K562 (cell line): ENCODE measurements around the gene LMNA. TPM values are rescaled to one million over a fixed set of nuclear protein-coding genes. Genes with fewer than 3 reads are reported as not detected.
A peak's percentile ranks its signal among the peaks of the same experiment; 100 is the strongest.

Experiments
- ATAC-seq: fragments of 200-7000 bp; cut with Tn5 transposase; 3 replicates; pipeline ENCODE4 v1.9.1; 2020; ENCODE audit warnings: moderate library complexity
- BruUV-seq: library from RNA; stranded (reverse); fragments of 400-500 nt; replicated peaks from 2 replicates; lab custom pipeline; 2021; lab: Mats Ljungman, UMichigan
- CTCF ChIA-PET: fragments of 300-600 bp; formaldehyde crosslinking; extraction: SDS; loops from one replicate; lab custom pipeline; 2021; ENCODE audit warnings: low intra/inter-chr PET ratio; lab: Yijun Ruan, JAX
- POLR2A ChIA-PET: fragments of 300-600, 350-650 bp; sonication (Branson Sonifier 250); formaldehyde crosslinking; extraction: SDS; loops from one replicate; lab custom pipeline; 2021; ENCODE audit warnings: antibody characterized with exemption, inconsistent platforms; lab: Yijun Ruan, JAX
- DNase-seq, 4 experiments: peaks; one replicate each; pipeline versions ENCODE4 v3.0.0 to v3.0.0-alpha.2; 2011 to 2018; ENCODE audit warnings: low spot score in 3 of 4, mixed read lengths in 3 of 4; ENCODE audit errors: extremely low read depth in 1 of 4
- FAIRE-seq: peaks from 2 replicates; lab custom pipeline; 2011; peaks lifted over from hg19 to GRCh38; lab: Jason Lieb, UNC
- H2AFZ ChIP-seq: 2 replicates; pipeline ENCODE4 v1.6.0; 2011; ENCODE audit warnings: low read depth, low read length, control low read depth, inconsistent platforms
- H3K27ac ChIP-seq: fragments of 200-600 bp; 3 replicates; pipeline ENCODE4 v1.8.0; 2011; ENCODE audit warnings: low read depth, mild to moderate bottlenecking, control low read depth, inconsistent platforms, low read length, moderate library complexity, mixed read lengths; ENCODE audit errors: extremely low read depth
- H3K27me3 ChIP-seq, 2 experiments: fragments of 300-600 bp in 1 of 2; 2 replicates in 1 of 2; 3 replicates in 1 of 2; pipeline versions ENCODE4 v1.6.0 to v1.8.0; 2011; ENCODE audit warnings: inconsistent platforms in 2 of 2, low read length in 2 of 2, mild to moderate bottlenecking in 1 of 2, mixed read lengths in 1 of 2, moderate library complexity in 1 of 2; ENCODE audit not compliant: control insufficient read depth in 2 of 2, insufficient read depth in 2 of 2
- H3K36me3 ChIP-seq: fragments of 300-600 bp; 3 replicates; pipeline ENCODE4 v1.8.0; 2011; ENCODE audit warnings: mild to moderate bottlenecking, low read length, inconsistent platforms; ENCODE audit not compliant: control insufficient read depth, insufficient read depth
- H3K4me1 ChIP-seq, 2 experiments: fragments of 200-600 bp in 1 of 2; replicated peaks in 1 of 2; 2 replicates in 1 of 2; 3 replicates in 1 of 2; pipeline versions ENCODE4 v1.5.1 to v1.8.0; 2011; ENCODE audit warnings: inconsistent platforms in 2 of 2, low read length in 2 of 2, mild to moderate bottlenecking in 1 of 2, mixed read lengths in 1 of 2, moderate library complexity in 1 of 2; ENCODE audit not compliant: control insufficient read depth in 2 of 2, insufficient read depth in 2 of 2
- H3K4me2 ChIP-seq: 2 replicates; pipeline ENCODE4 v1.6.1; 2011; ENCODE audit warnings: low read length, control low read depth, inconsistent platforms, mixed read lengths; ENCODE audit not compliant: insufficient read depth
- H3K4me3 ChIP-seq: fragments of 200-600 bp; sonication (generic), shearing (Covaris generic); 2 replicates; pipeline ENCODE4 v1.5.1; 2016; ENCODE audit warnings: control low read depth, inconsistent platforms
- H3K79me2 ChIP-seq: fragments of 200-600 bp; 3 replicates; pipeline ENCODE4 v1.8.0; 2011; ENCODE audit warnings: low read length, inconsistent platforms; ENCODE audit not compliant: control insufficient read depth, insufficient read depth
- H3K9ac ChIP-seq, 2 experiments: 2 replicates each; pipeline versions ENCODE4 v1.6.0 to v1.6.1; 2011; ENCODE audit warnings: low read depth in 2 of 2, low read length in 2 of 2, control low read depth in 1 of 2, inconsistent platforms in 1 of 2, mild to moderate bottlenecking in 1 of 2, mixed read lengths in 1 of 2; ENCODE audit not compliant: insufficient read depth in 1 of 2
- H3K9me1 ChIP-seq: one replicate; pipeline ENCODE4 v1.6.0; 2011; ENCODE audit warnings: inconsistent platforms, mild to moderate bottlenecking, low read length, moderate library complexity; ENCODE audit not compliant: control insufficient read depth, insufficient read depth
- H3K9me3 ChIP-seq: replicated peaks from 2 replicates; pipeline ENCODE4 v1.5.1; 2011; ENCODE audit warnings: low read depth, low read length, inconsistent platforms; ENCODE audit not compliant: control insufficient read depth, insufficient read depth
- H4K20me1 ChIP-seq: replicated peaks from 2 replicates; pipeline ENCODE4 v1.6.1; 2011; ENCODE audit warnings: low read length, inconsistent platforms, mixed read lengths; ENCODE audit not compliant: control insufficient read depth, insufficient read depth
- ESRRB ChIP-seq: fragments of 250-450 bp; sonication (Bioruptor Pico); IDR thresholded peaks from 2 replicates; pipeline ENCODE4 v1.5.0; 2020; ENCODE audit warnings: mild to moderate bottlenecking, moderate library complexity, borderline replicate concordance
- FOXK1 ChIP-seq: sonication (generic); formaldehyde crosslinking; IDR thresholded peaks from 2 replicates; pipeline ENCODE4 v1.8.0; 2022; ENCODE audit warnings: missing genetic modification reagents, mild to moderate bottlenecking, borderline replicate concordance
- HMG20B ChIP-seq: fragments of 250-450 bp; sonication (Bioruptor Pico); IDR thresholded peaks from 2 replicates; pipeline ENCODE4 v1.5.0; 2021; ENCODE audit warnings: mild to moderate bottlenecking
- HNRNPH1 ChIP-seq: fragments of 200-400 bp; formaldehyde crosslinking; optimal IDR thresholded peaks from 2 replicates; pipeline ENCODE3; 2017; ENCODE audit warnings: low read depth, mild to moderate bottlenecking, low read length, moderate library complexity
- LEF1 ChIP-seq: fragments of 450-650 bp; IDR thresholded peaks from 2 replicates; pipeline ENCODE4 v1.6.1; 2016; ENCODE audit warnings: mild to moderate bottlenecking
- PKNOX1 ChIP-seq: fragments of 450-650 bp; IDR thresholded peaks from 2 replicates; pipeline ENCODE4 v1.6.1; 2016
- SMARCC2 ChIP-seq: fragments of 450-650 bp; IDR thresholded peaks from 2 replicates; pipeline ENCODE4 v1.6.1; 2017; ENCODE audit warnings: antibody characterized with exemption, moderate library complexity, mild to moderate bottlenecking, low read depth
- ZNF174 ChIP-seq: fragments of 250-450 bp; sonication (Bioruptor Pico); IDR thresholded peaks from 2 replicates; pipeline ENCODE4 v1.4.0; 2020; ENCODE audit warnings: mild to moderate bottlenecking
- WGBS: fragments of 100-300 bp; shearing (Covaris generic); methylation state at CpG from one replicate; pipeline ENCODE4 v1.1.6; 2016; ENCODE audit warnings: low coverage, mixed read lengths; ENCODE audit not compliant: insufficient coverage; ENCODE audit errors: missing lambda C conversion rate; 5-methylcytosine and 5-hydroxymethylcytosine counted together
- in situ Hi-C: fragments of 300-500 bp; cut with MboI; formaldehyde crosslinking; loops from 4 replicates; pipeline ENCODE4 v1.15.0; 2018; ENCODE audit warnings: inconsistent platforms, mixed read lengths
- intact Hi-C: fragments of 100-400 bp; cut with micrococcal nuclease; formaldehyde crosslinking; loops from 2 replicates; pipeline ENCODE4 v1.14.2; 2022
- polyA plus RNA-seq, 8 experiments: library from polyadenylated mRNA; depleted of rRNA in 4 of 8; stranded (reverse) in 5 of 8; unstranded in 3 of 8; fragments of >200 nt; fragmentation: Nextera tagmentation in 2 of 8; fragmentation: Illumina TruSeq in 1 of 8; extraction: Ambion mirVana in 2 of 8; extraction: Trizol in 1 of 8; gene quantifications; 2 replicates each; pipeline versions ENCODE4 v1.2.1 to v1.2.3, GENCODE V29; 2011 to 2014; ENCODE audit warnings: inconsistent platforms in 1 of 8, missing spikeins in 1 of 8
- total RNA-seq, 7 experiments: library from RNA; depleted of rRNA in 6 of 7; stranded (reverse); fragments of >200 nt in 6 of 7; fragmentation: Illumina TruSeq in 2 of 7; extraction: Trizol in 2 of 7; gene quantifications; 2 replicates each; pipeline versions ENCODE4 v1.2.1 to v1.2.3, GENCODE V29; 2011 to 2021; ENCODE audit warnings: low replicate concordance in 1 of 7
- TF ChIP-seq, protein P1 (sequence below), 2 experiments: fragments of 450-650 bp; IDR thresholded peaks; 2 replicates each; pipeline ENCODE4 v1.6.1; 2016; ENCODE audit warnings: mild to moderate bottlenecking in 2 of 2, borderline replicate concordance in 1 of 2, low read depth in 1 of 2, moderate library complexity in 1 of 2
- TF ChIP-seq, protein P2 (sequence below), 2 experiments: IDR thresholded peaks in 1 of 2; conservative IDR thresholded peaks in 1 of 2; 2 replicates each; pipeline ENCODE4 v1.6.1; 2016; ENCODE audit warnings: low read depth in 2 of 2, mild to moderate bottlenecking in 1 of 2, missing compliant biosample characterization in 1 of 2, missing genetic modification characterization in 1 of 2, moderate library complexity in 1 of 2

LMNA gene
- total and polyA plus RNA-seq, 9 of the 15 experiments (the other 6 are each of a cell fraction or from before 2014, with no cell fraction given): 1.00 to 347 (median 88.2) TPM

DNA sequence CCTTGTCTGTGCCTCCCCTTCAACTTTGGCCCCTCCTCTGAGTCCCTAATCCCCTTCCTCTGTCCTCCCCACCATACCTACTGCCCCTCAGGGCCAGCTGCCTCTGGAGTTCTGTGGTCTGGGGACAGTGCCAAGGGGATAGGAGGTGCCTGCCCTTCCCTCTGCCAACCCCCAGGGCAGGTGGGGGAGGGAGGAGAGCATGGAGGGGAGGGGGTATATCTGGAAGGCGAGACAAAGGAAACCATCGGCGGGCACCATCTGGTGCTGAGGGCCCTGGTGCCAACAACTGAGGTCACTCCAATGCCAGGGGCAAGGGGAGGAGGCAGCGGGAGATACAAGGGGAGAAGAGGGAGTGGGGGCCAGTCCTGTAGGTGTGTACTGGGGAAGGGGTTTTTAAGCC lies 44.0 kb upstream of the LMNA start:
- CTCF ChIA-PET: no interaction called here
- Histone ChIP-seq H3K4me2 (no peak overlapping the region), H3K79me2 (no peaks in the 10 kb centered on the region), H3K9ac (peak overlapping the region in 1 of 2 experiments; percentile 20; a peak in 1 of 4 replicates), H3K4me3 (no peak overlapping the region), H4K20me1 (no peaks in the 10 kb centered on the region), H3K9me1 (no peaks in the 10 kb centered on the region), H3K27ac (no peak overlapping the region), H3K36me3 (peaks cover 3% of the 10 kb centered on the region; the same call in 1 of the 3 replicates), H3K4me1 (peaks cover 1 to 5% of the 10 kb centered on the region in 2 experiments; a peak in 4 of 5 replicates), H3K9me3 (no peaks in the 10 kb centered on the region), H2AFZ (no peak overlapping the region), H3K27me3 (no peaks in the 10 kb centered on the region)
- intact Hi-C loops: no loop called here
- in situ Hi-C loops: no loop called here
- no TSS peak for BruUV-seq
- ATAC-seq: no peak
- no peak for FAIRE-seq
- DNase-seq: no peak
- POLR2A ChIA-PET: interaction anchor here (0.7 kb wide), 2 partner anchors 8 to 40 kb away, joined by 3 to 4 read pairs; no protein-coding TSS in a partner anchor
- 0% methylated on average over 2 of the region's 4 CpGs for WGBS
- no peak for TF ChIP-seq HMG20B
- TF ChIP-seq FOXK1 (CRISPR knock-in tag): no peak
- TF ChIP-seq, protein P1, sequence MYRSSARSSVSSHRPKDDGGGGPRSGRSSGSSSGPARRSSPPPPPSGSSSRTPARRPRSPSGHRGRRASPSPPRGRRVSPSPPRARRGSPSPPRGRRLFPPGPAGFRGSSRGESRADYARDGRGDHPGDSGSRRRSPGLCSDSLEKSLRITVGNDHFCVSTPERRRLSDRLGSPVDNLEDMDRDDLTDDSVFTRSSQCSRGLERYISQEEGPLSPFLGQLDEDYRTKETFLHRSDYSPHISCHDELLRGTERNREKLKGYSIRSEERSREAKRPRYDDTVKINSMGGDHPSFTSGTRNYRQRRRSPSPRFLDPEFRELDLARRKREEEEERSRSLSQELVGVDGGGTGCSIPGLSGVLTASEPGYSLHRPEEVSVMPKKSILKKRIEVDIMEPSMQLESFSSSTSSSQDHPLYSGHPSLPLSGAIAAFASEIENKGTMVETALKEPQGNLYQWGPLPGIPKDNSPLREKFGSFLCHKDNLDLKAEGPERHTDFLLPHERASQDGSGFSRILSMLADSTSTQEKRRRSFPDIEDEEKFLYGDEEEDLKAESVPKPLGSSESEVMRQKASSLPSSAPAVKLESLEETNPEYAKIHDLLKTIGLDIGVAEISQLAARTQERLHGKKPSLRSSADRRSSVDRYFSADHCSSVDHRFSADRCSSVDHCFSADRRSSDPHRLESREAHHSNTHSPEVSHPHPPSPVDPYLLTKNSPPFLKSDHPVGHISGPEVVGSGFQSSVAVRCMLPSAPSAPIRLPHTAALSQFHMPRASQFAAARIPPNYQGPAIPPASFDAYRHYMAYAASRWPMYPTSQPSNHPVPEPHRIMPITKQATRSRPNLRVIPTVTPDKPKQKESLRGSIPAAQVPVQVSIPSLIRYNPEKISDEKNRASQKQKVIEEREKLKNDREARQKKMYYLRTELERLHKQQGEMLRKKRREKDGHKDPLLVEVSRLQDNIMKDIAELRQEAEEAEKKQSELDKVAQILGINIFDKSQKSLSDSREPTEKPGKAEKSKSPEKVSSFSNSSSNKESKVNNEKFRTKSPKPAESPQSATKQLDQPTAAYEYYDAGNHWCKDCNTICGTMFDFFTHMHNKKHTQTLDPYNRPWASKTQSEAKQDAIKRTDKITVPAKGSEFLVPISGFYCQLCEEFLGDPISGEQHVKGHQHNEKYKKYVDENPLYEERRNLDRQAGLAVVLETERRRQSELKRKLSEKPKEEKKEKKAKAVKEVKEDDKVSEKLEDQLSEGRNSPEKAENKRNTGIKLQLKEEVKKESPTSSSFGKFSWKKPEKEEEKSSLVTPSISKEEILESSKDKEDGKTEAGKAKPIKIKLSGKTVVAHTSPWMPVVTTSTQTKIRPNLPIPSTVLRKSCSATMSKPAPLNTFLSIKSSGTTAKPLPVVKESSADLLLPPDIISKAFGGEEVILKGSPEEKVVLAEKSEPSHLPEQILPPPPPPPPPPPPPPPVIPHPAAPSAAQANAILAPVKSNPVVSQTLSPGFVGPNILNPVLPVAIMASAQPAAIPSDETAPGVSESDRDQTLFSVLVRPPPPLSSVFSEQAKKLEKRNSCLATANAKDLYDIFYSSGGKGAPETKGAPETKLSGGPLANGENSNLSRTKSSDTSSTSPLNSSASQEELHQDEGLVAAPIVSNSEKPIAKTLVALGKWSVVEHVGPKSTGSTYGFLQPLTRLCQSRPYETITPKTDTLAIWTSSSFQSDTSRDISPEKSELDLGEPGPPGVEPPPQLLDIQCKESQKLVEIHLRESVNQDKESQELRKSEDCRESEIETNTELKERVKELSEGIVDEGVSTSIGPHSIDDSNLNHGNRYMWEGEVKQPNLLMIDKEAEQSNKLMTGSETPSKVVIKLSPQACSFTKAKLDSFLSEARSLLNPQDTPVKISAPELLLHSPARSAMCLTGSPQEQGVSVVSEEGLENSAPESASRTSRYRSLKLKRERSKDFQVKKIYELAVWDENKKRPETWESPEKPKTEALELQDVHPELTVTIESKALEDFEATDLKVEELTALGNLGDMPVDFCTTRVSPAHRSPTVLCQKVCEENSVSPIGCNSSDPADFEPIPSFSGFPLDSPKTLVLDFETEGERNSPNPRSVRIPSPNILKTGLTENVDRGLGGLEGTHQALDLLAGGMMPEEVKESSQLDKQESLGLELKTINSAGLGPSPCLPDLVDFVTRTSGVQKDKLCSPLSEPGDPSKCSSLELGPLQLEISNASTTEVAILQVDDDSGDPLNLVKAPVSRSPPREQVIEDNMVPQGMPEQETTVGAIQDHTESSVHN (IDR thresholded peaks at IDR 0.05; ENCODE audit: borderline replicate concordance in 1 of 2, low read depth in 1 of 2): no peak
- no peak for TF ChIP-seq LEF1
- TF ChIP-seq, protein P2, sequence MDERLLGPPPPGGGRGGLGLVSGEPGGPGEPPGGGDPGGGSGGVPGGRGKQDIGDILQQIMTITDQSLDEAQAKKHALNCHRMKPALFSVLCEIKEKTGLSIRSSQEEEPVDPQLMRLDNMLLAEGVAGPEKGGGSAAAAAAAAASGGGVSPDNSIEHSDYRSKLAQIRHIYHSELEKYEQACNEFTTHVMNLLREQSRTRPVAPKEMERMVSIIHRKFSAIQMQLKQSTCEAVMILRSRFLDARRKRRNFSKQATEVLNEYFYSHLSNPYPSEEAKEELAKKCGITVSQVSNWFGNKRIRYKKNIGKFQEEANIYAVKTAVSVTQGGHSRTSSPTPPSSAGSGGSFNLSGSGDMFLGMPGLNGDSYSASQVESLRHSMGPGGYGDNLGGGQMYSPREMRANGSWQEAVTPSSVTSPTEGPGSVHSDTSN (CRISPR knock-in tag; IDR thresholded peaks at IDR 0.05; ENCODE audit: low read depth): no peak
- TF ChIP-seq, protein P2 (tag; conservative IDR thresholded peaks at IDR 0.05; ENCODE audit: low read depth): no peak
- no peak for TF ChIP-seq ZNF174 (CRISPR knock-in tag)
- TF ChIP-seq ESRRB (CRISPR knock-in tag): no peak
- TF ChIP-seq PKNOX1: no peak
- TF ChIP-seq SMARCC2: no peak
- TF ChIP-seq HNRNPH1: no peak
